OCI-LY3 (cell line): ENCODE results near the gene HTN3.
"Not testable (repeated sequence)": the region's sequence is repeated elsewhere in the genome, so short reads cannot be mapped to it uniquely, and the experiment has no call there.

ENCODE experiments used
- CTCF ChIP-seq: fragments of 200-600, 300-600 bp; sonication (generic); IDR thresholded peaks from 2 replicates; pipeline ENCODE4 v1.5.1; 2014; ENCODE audit warnings: antibody characterized with exemption, low read length, low read depth
- EZH2phosphoT487 ChIP-seq: fragments of 200-600 bp; shearing (Covaris generic); IDR thresholded peaks from 2 replicates; pipeline ENCODE4 v1.6.1; 2018; ENCODE audit warnings: antibody characterized with exemption, mixed run types, low read depth

DNA sequence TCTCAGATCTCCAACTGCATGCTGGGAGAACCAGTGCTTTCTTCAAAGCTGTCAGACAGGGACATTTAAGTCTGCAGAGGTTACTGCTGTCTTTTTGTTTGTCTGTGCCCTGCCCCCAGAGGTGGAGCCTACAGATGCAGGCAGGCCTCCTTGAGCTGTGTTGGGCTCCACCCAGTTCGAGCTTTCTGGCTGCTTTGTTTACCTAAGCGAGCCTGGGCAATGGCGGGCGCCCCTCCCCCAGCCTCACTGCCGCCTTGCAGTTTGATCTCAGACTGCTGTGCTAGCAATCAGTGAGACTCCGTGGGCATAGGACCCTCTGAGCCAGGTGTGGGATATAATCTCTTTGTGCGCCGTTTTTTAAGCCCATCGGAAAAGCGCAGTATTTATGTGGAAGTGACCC is 9.3 kb upstream of the HTN3 start:
- not testable (repeated sequence) for TF ChIP-seq CTCF, EZH2phosphoT487
